HepG2 (cell line): ENCODE results near the gene SARNP. TPM values are rescaled to one million over a fixed set of nuclear protein-coding genes. Genes with fewer than 3 reads are reported as not detected.

Source experiments
- AGO1 ChIP-seq: fragments of 200-400 bp; formaldehyde crosslinking; IDR thresholded peaks from 2 replicates; pipeline ENCODE4 v1.6.1; 2017; ENCODE audit warnings: mild to moderate bottlenecking, low read depth, low read length, moderate library complexity; ENCODE audit not compliant: poor library complexity, severe bottlenecking
- HNRNPLL ChIP-seq: fragments of 200-400 bp; formaldehyde crosslinking; IDR thresholded peaks from 2 replicates; pipeline ENCODE4 v1.6.1; 2017; ENCODE audit warnings: mild to moderate bottlenecking, low read depth, low read length; ENCODE audit not compliant: poor library complexity, severe bottlenecking
- JUND ChIP-seq: sonication (generic); formaldehyde crosslinking; IDR thresholded peaks from 2 replicates; pipeline ENCODE4 v1.8.0; 2022; ENCODE audit warnings: mild to moderate bottlenecking, missing genetic modification reagents
- RAD21 ChIP-seq: fragments of 450-650 bp; formaldehyde crosslinking; IDR thresholded peaks from 2 replicates; pipeline ENCODE4 v1.5.0; 2020; ENCODE audit warnings: mild to moderate bottlenecking
- TBL1XR1 ChIP-seq: fragments of 150-350 bp; IDR thresholded peaks from 2 replicates; pipeline ENCODE4 v1.6.1; 2014; ENCODE audit warnings: borderline replicate concordance, low read length; ENCODE audit not compliant: partially characterized antibody
- ZMAT3 ChIP-seq: sonication (generic); formaldehyde crosslinking; conservative IDR thresholded peaks from 2 replicates; pipeline ENCODE4 v1.7.0; 2021; ENCODE audit warnings: missing genetic modification reagents
- ZNF138 ChIP-seq: sonication (generic); formaldehyde crosslinking; IDR thresholded peaks from 2 replicates; pipeline ENCODE4 v1.5.0; 2020; ENCODE audit warnings: mild to moderate bottlenecking, low read depth, missing genetic modification reagents
- polyA plus RNA-seq, 8 experiments: library from polyadenylated mRNA; depleted of rRNA in 3 of 8; stranded (reverse) in 7 of 8; unstranded in 1 of 8; fragments of >200 nt; fragmentation: Illumina TruSeq in 4 of 8; extraction: Trizol in 4 of 8; gene quantifications; 2 replicates each; pipeline versions ENCODE4 v1.2.1 to v1.2.3, GENCODE V29; 2011 to 2016; ENCODE audit warnings: low read depth in 4 of 8, missing spikeins in 1 of 8, mixed read lengths in 1 of 8; ENCODE audit not compliant: insufficient read depth in 1 of 8
- total RNA-seq, 5 experiments: library from RNA; depleted of rRNA; stranded (reverse); fragments of >200 nt; fragmentation: Illumina TruSeq; extraction: Trizol; gene quantifications; 2 replicates each; pipeline ENCODE4 v1.2.3, GENCODE V29; 2016; ENCODE audit warnings: low read depth in 1 of 5
- TF ChIP-seq, protein P1 (sequence below): sonication (generic); formaldehyde crosslinking; IDR thresholded peaks from 2 replicates; pipeline ENCODE4 v1.8.1; 2023; ENCODE audit warnings: missing genetic modification reagents, mild to moderate bottlenecking, borderline replicate concordance
- TF ChIP-seq, protein P2 (sequence below): sonication (generic); formaldehyde crosslinking; IDR thresholded peaks from 2 replicates; pipeline ENCODE4 v1.5.1; 2020; ENCODE audit warnings: mild to moderate bottlenecking, missing genetic modification reagents
- TF ChIP-seq, protein P3 (sequence below): IDR thresholded peaks from 2 replicates; pipeline ENCODE4 v1.6.1; 2016; ENCODE audit warnings: mild to moderate bottlenecking
- TF ChIP-seq, protein P4 (sequence below): IDR thresholded peaks from 2 replicates; pipeline ENCODE4 v1.6.1; 2012; ENCODE audit warnings: low read length, improper control_type of control experiment
- TF ChIP-seq, protein P5 (sequence below): sonication (generic); formaldehyde crosslinking; IDR thresholded peaks from 2 replicates; pipeline ENCODE4 v1.4.0; 2020; ENCODE audit warnings: missing genetic modification reagents
- TF ChIP-seq, protein P6 (sequence below): sonication (generic); formaldehyde crosslinking; IDR thresholded peaks from 2 replicates; pipeline ENCODE4 v1.5.0; 2020; ENCODE audit warnings: mild to moderate bottlenecking, low read depth, missing genetic modification reagents, borderline replicate concordance
- TF ChIP-seq, protein P7 (sequence below): sonication (generic); formaldehyde crosslinking; IDR thresholded peaks from 2 replicates; pipeline ENCODE4 v1.4.0; 2020; ENCODE audit warnings: low read depth, mild to moderate bottlenecking, missing genetic modification reagents

Gene SARNP
- total and polyA plus RNA-seq, 2 of the 13 experiments (the other 11 are each of a cell fraction or from before 2014, with no cell fraction given) = 59.0 to 95.4 TPM

DNA sequence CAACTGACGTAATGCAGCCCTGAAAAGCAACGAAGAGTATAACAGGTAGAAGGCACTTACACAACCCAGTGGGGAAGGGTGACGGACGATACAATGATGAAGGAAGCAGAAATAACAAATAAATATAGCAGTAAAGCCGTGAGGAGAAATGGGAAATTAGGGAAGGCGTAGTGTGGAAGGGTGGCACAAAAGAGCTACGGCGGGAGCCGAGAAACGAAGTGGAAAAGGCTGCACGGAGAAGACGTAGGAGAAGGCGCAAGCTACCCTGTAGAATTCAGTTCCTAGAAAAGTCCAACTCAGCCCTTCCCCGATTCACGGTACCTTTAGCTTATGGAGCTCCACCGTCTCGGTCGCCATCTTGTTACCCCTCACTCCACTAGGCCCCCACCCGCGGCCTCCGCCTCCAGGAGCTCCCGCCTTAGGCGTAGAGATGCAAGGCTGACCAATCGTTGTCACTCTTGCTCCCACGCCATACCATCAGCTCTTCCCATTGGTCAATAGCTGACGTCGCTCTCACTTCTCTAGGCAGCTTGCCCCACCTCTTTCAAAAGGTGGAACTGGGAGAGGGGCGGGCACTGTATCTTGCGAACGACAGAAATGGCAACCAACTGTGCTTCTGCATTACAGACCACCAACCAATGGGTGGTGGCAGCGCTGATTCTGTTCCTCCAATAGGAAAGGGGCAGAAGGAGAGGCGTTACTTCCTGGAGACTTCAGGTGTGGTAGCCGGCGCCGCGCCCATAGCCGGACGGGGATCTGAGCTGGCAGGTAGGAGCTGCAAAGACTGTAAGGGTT lies at the start of gene SARNP, which contains the start of gene ORMDL2 (continued):
- TF ChIP-seq JUND = 0 out of 2 replicates have a peak, but pooled peaks have one; percentile 25
- TF ChIP-seq HNRNPLL = peak; percentile 42
- TF ChIP-seq ZMAT3 = peak; percentile 87; the same call in 1 of the 2 replicates
- TF ChIP-seq, protein P1, sequence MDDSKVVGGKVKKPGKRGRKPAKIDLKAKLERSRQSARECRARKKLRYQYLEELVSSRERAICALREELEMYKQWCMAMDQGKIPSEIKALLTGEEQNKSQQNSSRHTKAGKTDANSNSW (CRISPR knock-in tag) = no peak
- TF ChIP-seq ZNF138 = 0 out of 2 replicates have a peak, but pooled peaks have one; percentile 50
- TF ChIP-seq, protein P2, sequence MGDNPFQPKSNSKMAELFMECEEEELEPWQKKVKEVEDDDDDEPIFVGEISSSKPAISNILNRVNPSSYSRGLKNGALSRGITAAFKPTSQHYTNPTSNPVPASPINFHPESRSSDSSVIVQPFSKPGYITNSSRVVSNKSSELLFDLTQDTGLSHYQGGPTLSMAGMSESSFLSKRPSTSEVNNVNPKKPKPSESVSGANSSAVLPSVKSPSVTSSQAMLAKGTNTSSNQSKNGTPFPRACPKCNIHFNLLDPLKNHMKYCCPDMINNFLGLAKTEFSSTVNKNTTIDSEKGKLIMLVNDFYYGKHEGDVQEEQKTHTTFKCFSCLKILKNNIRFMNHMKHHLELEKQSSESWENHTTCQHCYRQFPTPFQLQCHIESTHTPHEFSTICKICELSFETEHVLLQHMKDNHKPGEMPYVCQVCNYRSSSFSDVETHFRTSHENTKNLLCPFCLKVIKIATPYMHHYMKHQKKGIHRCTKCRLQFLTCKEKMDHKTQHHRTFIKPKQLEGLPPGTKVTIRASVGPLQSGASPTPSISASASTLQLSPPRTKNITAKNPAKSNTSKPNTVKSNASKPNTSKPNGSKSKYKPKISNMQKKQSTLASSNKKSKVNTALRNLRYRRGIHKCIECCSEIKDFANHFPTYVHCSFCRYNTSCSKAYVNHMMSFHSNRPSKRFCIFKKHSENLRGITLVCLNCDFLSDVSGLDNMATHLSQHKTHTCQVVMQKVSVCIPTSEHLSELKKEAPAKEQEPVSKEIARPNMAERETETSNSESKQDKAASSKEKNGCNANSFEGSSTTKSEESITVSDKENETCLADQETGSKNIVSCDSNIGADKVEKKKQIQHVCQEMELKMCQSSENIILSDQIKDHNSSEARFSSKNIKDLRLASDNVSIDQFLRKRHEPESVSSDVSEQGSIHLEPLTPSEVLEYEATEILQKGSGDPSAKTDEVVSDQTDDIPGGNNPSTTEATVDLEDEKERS (CRISPR knock-in tag) = peak; percentile 59; the same call in 1 of the 2 replicates
- TF ChIP-seq, protein P3, sequence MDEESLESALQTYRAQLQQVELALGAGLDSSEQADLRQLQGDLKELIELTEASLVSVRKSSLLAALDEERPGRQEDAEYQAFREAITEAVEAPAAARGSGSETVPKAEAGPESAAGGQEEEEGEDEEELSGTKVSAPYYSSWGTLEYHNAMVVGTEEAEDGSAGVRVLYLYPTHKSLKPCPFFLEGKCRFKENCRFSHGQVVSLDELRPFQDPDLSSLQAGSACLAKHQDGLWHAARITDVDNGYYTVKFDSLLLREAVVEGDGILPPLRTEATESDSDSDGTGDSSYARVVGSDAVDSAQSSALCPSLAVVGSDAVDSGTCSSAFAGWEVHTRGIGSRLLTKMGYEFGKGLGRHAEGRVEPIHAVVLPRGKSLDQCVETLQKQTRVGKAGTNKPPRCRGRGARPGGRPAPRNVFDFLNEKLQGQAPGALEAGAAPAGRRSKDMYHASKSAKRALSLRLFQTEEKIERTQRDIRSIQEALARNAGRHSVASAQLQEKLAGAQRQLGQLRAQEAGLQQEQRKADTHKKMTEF = 0 out of 2 replicates have a peak, but pooled peaks have one; percentile 35
- TF ChIP-seq TBL1XR1 = peak; percentile 21
- TF ChIP-seq, protein P4, sequence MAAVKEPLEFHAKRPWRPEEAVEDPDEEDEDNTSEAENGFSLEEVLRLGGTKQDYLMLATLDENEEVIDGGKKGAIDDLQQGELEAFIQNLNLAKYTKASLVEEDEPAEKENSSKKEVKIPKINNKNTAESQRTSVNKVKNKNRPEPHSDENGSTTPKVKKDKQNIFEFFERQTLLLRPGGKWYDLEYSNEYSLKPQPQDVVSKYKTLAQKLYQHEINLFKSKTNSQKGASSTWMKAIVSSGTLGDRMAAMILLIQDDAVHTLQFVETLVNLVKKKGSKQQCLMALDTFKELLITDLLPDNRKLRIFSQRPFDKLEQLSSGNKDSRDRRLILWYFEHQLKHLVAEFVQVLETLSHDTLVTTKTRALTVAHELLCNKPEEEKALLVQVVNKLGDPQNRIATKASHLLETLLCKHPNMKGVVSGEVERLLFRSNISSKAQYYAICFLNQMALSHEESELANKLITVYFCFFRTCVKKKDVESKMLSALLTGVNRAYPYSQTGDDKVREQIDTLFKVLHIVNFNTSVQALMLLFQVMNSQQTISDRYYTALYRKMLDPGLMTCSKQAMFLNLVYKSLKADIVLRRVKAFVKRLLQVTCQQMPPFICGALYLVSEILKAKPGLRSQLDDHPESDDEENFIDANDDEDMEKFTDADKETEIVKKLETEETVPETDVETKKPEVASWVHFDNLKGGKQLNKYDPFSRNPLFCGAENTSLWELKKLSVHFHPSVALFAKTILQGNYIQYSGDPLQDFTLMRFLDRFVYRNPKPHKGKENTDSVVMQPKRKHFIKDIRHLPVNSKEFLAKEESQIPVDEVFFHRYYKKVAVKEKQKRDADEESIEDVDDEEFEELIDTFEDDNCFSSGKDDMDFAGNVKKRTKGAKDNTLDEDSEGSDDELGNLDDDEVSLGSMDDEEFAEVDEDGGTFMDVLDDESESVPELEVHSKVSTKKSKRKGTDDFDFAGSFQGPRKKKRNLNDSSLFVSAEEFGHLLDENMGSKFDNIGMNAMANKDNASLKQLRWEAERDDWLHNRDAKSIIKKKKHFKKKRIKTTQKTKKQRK = peak; percentile 80
- TF ChIP-seq, protein P5, sequence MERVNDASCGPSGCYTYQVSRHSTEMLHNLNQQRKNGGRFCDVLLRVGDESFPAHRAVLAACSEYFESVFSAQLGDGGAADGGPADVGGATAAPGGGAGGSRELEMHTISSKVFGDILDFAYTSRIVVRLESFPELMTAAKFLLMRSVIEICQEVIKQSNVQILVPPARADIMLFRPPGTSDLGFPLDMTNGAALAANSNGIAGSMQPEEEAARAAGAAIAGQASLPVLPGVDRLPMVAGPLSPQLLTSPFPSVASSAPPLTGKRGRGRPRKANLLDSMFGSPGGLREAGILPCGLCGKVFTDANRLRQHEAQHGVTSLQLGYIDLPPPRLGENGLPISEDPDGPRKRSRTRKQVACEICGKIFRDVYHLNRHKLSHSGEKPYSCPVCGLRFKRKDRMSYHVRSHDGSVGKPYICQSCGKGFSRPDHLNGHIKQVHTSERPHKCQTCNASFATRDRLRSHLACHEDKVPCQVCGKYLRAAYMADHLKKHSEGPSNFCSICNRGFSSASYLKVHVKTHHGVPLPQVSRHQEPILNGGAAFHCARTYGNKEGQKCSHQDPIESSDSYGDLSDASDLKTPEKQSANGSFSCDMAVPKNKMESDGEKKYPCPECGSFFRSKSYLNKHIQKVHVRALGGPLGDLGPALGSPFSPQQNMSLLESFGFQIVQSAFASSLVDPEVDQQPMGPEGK (CRISPR knock-in tag) = peak; percentile 76
- TF ChIP-seq, protein P6, sequence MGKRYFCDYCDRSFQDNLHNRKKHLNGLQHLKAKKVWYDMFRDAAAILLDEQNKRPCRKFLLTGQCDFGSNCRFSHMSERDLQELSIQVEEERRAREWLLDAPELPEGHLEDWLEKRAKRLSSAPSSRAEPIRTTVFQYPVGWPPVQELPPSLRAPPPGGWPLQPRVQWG = no peak
- no peak for TF ChIP-seq AGO1
- TF ChIP-seq RAD21 (CRISPR knock-in tag) = no peak
- TF ChIP-seq, protein P7, sequence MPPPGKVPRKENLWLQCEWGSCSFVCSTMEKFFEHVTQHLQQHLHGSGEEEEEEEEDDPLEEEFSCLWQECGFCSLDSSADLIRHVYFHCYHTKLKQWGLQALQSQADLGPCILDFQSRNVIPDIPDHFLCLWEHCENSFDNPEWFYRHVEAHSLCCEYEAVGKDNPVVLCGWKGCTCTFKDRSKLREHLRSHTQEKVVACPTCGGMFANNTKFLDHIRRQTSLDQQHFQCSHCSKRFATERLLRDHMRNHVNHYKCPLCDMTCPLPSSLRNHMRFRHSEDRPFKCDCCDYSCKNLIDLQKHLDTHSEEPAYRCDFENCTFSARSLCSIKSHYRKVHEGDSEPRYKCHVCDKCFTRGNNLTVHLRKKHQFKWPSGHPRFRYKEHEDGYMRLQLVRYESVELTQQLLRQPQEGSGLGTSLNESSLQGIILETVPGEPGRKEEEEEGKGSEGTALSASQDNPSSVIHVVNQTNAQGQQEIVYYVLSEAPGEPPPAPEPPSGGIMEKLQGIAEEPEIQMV (CRISPR knock-in tag) = no peak
